ENCODE measurements around the gene CNPY4.
A peak's percentile ranks its signal among the peaks of the same experiment; 100 is the strongest.

CNPY4 gene

DNA sequence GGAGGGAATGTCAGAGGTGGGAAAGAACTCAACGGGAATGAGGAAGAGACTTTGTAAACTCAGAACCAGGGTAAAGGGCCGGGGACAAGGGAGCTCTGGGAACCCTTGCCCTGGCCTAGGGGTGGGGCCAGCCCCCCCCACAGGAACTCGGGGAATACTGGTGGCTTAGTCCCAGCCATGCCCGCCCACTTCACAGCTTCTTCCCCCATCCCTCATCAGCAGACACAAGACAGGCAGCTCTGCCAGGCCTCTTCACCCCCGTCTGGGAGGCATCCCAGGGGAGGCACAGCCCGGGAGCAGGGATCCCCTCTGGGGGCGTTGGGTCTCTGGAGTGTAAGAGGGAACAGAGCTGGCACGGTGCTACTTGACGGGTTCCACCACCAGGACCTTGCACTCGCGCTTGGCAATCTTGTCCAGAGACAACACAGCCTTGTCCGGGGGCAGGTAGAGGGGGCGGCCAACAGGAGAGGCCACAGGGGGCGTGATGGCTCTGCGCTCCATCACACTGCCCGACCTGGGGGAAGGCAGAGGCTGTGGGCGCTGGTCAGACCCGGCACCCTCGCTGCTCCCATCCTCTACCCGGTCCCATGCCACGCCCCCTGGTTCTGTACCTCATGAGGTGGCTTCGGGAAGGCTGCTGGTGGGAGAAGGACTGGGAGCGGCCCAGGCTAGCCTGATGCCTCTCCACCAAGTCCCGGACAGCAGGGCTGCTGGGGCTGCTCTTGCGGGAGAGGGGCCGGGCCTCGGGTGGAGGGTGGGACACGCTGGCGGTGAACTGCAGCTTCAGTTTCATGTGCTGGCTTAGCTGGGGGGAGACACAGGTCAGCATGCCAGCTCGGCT lies 35.4 kb downstream of the CNPY4 start:
- no peak for DNase-seq (ENCODE audit: low read depth in 2 of 2)
- no peak for TF ChIP-seq CTCF (IDR thresholded peaks at IDR 0.05; ENCODE audit: low read depth, low read length)
- no peak overlapping the region for H3K4me3 ChIP-seq (replicated peaks in 1 of 2; ENCODE audit: low read depth in 2 of 2, low read length in 2 of 2)

DNA sequence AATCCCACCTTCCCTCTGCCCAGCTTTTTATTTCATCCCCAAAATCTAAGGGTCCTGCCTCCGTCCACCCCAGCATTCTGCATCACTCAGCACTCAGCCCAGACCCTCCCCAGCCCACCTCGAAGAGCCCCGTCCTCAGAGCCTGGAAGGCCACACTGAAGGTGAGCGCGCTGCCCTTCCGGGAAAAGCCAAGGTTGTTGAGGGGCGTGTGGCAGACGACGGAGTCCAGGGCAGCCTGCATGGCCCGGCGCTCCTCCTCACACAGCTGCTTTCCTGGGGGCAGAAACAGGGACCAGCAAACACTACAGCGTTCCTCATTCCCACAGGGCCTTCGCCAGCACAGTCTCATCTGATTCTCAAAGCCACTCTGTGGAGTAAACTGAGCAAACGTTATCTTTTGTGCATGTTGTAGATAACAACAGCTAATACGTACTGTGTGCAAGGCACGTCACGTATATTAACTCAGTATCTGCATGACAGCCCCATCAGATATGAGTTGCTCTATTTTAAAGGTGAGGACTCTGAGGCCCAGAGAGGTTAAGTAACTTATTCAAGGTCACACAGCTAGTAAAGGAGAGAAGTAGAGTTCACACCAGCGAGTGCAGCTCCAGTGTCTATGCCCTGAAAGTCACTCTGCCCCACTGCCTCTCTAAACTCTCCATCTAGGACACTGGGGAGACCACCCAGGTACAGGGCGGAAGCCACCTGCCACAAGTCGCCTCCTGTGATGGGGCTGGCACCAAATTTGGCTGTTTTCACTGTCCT lies 36.3 kb downstream of the CNPY4 start:
- no peak for DNase-seq (ENCODE audit: low read depth in 2 of 2)
- TF ChIP-seq CTCF (IDR thresholded peaks at IDR 0.05; ENCODE audit: low read depth, low read length): no peak
- H3K4me3 ChIP-seq (replicated peaks in 1 of 2; ENCODE audit: low read depth in 2 of 2, low read length in 2 of 2): no peak overlapping the region

DNA sequence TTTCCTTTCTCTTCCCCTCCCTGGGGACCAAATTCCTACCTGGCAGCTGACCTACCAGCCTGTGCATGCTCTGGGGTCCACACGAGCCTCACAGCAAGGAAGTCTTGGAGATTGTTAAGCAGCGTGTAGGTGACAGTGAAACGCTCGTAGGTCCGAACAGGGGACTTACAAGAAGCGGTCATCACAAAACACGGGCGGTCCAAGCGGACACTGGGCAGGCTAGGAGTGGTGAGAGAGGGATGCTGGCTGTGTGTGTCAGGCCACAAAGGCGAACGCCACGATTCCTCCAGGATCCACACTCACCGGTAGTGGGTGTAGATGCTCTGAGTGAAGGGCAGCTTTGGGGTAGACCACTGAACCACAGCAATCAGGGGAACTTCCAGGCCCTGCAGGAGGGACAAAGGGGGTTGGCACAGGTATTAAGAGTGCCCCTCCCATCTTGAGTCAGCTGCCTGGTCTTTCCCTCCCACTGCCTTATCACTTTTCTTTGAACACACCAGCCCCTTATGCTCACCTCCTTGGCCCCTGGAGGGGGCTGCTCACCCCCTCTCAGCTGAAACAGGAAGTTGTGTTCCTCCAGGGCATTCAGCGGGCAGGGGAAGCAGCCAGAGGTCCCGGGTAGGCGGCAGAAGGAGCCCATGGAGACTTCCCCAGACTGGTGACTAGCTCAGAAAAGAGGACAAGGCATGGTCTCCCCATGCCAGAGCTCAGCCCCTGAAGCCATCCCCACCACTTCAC lies 37.1 kb downstream of the CNPY4 start:
- H3K4me3 ChIP-seq (replicated peaks in 1 of 2; ENCODE audit: low read depth in 2 of 2, low read length in 2 of 2): no peak overlapping the region
- DNase-seq (ENCODE audit: low read depth in 2 of 2): no peak
- no peak for TF ChIP-seq CTCF (IDR thresholded peaks at IDR 0.05; ENCODE audit: low read depth, low read length)

DNA sequence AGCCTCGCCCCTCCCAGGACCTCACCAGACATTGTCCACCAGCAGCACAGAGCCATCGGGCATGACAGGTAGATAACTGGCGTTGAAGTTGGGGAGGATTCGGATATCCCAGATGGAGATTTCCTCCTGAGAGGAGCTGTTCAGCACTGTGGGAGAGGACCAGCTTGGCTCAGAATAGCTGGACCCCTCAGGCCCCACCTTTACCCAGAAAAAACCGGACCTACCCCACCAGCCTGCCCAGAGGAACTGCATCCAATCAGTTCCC lies 37.6 kb downstream of the CNPY4 start:
- H3K4me3 ChIP-seq (replicated peaks in 1 of 2; ENCODE audit: low read depth in 2 of 2, low read length in 2 of 2): peak overlapping the region; percentile 65 to 71
- no peak for DNase-seq (ENCODE audit: low read depth in 2 of 2)
- TF ChIP-seq CTCF (IDR thresholded peaks at IDR 0.05; ENCODE audit: low read depth, low read length): no peak

GRCh38 chr7:100157334-100158228 lies 38.1 kb downstream of the CNPY4 start:
- TF ChIP-seq CTCF (IDR thresholded peaks at IDR 0.05; ENCODE audit: low read depth, low read length): peak; percentile 32
- peak; percentile 53 to 78 for DNase-seq (ENCODE audit: low read depth in 2 of 2)
- H3K4me3 ChIP-seq (replicated peaks in 1 of 2; ENCODE audit: low read depth in 2 of 2, low read length in 2 of 2): peak overlapping the region; percentile 65 to 71
